Measurements from ENCODE around the gene AKAP13.

AKAP13 gene

DNA sequence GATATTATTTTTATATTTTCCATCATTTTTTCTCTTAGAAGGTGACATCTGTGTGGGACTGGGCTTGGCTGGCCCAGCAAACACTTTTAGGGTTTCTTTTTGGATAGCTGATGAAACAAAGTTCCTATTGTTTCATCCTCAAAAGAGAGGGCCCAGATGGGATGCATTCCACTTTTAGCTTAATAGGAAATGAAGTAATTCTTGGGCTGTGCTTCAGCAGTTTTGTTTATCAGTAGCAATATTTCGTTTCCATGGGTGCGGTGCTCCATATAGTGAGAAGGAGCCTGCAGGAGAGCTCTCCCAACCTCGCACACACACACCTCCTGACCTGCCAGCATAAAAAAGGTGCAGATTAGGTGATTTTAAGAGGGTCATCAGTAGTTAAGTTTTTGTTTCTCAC is 147.5 kb downstream of the AKAP13 start:
- TF ChIP-seq RAD21 (IDR thresholded peaks at IDR 0.05; ENCODE audit: low read depth) = no peak
- TF ChIP-seq, protein P1, sequence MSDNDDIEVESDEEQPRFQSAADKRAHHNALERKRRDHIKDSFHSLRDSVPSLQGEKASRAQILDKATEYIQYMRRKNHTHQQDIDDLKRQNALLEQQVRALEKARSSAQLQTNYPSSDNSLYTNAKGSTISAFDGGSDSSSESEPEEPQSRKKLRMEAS (IDR thresholded peaks at IDR 0.05) = no peak
- no peak for TF ChIP-seq CEBPB (IDR thresholded peaks at IDR 0.05)
- TF ChIP-seq TEAD4 (IDR thresholded peaks at IDR 0.05) = no peak
- no peak for TF ChIP-seq ZBTB7A (IDR thresholded peaks at IDR 0.05; ENCODE audit: low read depth)
- no peak for TF ChIP-seq TAF1 (IDR thresholded peaks at IDR 0.05; ENCODE audit: low read depth)
- TF ChIP-seq, protein P2, sequence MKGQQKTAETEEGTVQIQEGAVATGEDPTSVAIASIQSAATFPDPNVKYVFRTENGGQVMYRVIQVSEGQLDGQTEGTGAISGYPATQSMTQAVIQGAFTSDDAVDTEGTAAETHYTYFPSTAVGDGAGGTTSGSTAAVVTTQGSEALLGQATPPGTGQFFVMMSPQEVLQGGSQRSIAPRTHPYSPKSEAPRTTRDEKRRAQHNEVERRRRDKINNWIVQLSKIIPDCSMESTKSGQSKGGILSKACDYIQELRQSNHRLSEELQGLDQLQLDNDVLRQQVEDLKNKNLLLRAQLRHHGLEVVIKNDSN (IDR thresholded peaks at IDR 0.05) = no peak
- no peak for TF ChIP-seq NFIC (IDR thresholded peaks at IDR 0.05)
- no peak for TF ChIP-seq EP300 (IDR thresholded peaks at IDR 0.05; ENCODE audit: borderline replicate concordance)
- no peak for TF ChIP-seq YY1 (IDR thresholded peaks at IDR 0.05; ENCODE audit: low read depth)
- TF ChIP-seq CREB1 (IDR thresholded peaks at IDR 0.05; ENCODE audit: low read depth) = no peak
- TF ChIP-seq EGR1 (IDR thresholded peaks at IDR 0.05) = no peak
- no peak for TF ChIP-seq TCF12 (IDR thresholded peaks at IDR 0.05; ENCODE audit: low read depth)
- TF ChIP-seq, protein P3, sequence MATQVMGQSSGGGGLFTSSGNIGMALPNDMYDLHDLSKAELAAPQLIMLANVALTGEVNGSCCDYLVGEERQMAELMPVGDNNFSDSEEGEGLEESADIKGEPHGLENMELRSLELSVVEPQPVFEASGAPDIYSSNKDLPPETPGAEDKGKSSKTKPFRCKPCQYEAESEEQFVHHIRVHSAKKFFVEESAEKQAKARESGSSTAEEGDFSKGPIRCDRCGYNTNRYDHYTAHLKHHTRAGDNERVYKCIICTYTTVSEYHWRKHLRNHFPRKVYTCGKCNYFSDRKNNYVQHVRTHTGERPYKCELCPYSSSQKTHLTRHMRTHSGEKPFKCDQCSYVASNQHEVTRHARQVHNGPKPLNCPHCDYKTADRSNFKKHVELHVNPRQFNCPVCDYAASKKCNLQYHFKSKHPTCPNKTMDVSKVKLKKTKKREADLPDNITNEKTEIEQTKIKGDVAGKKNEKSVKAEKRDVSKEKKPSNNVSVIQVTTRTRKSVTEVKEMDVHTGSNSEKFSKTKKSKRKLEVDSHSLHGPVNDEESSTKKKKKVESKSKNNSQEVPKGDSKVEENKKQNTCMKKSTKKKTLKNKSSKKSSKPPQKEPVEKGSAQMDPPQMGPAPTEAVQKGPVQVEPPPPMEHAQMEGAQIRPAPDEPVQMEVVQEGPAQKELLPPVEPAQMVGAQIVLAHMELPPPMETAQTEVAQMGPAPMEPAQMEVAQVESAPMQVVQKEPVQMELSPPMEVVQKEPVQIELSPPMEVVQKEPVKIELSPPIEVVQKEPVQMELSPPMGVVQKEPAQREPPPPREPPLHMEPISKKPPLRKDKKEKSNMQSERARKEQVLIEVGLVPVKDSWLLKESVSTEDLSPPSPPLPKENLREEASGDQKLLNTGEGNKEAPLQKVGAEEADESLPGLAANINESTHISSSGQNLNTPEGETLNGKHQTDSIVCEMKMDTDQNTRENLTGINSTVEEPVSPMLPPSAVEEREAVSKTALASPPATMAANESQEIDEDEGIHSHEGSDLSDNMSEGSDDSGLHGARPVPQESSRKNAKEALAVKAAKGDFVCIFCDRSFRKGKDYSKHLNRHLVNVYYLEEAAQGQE (IDR thresholded peaks at IDR 0.05; ENCODE audit: low read depth) = no peak

DNA sequence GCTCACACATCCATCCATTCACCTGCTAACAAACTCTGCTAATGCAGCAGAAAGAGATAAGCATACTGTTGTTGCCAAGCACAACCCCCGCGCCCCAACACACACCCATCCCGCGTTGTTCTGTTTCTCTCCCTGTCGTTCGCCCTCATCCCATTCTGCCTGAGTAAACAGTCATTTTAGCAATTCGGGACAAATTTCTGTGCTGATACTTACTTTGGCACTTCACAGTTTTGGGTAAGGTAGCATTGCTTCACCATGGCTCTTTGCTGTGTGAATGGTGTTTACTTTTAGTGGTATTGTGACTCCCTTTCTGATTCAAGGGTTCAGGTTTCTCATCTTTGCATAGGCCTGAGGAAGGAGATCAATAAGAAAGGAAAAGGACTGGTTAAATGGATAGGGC is 149.7 kb downstream of the AKAP13 start:
- TF ChIP-seq EGR1 (IDR thresholded peaks at IDR 0.05) = no peak
- TF ChIP-seq TAF1 (IDR thresholded peaks at IDR 0.05; ENCODE audit: low read depth) = no peak
- no peak for TF ChIP-seq FOXM1 (IDR thresholded peaks at IDR 0.05; ENCODE audit: borderline replicate concordance, low read depth)
- no peak for TF ChIP-seq EP300 (IDR thresholded peaks at IDR 0.05; ENCODE audit: borderline replicate concordance)
- TF ChIP-seq, protein P1 (IDR thresholded peaks at IDR 0.05) = no peak
- no peak for TF ChIP-seq RAD21 (IDR thresholded peaks at IDR 0.05; ENCODE audit: low read depth)
- TF ChIP-seq ZBTB7A (IDR thresholded peaks at IDR 0.05; ENCODE audit: low read depth) = no peak
- TF ChIP-seq, protein P3 (IDR thresholded peaks at IDR 0.05; ENCODE audit: low read depth) = no peak
- TF ChIP-seq, protein P2 (IDR thresholded peaks at IDR 0.05) = no peak
- TF ChIP-seq TEAD4 (IDR thresholded peaks at IDR 0.05) = no peak
- TF ChIP-seq NFIC (IDR thresholded peaks at IDR 0.05) = no peak
- TF ChIP-seq CREB1 (IDR thresholded peaks at IDR 0.05; ENCODE audit: low read depth) = no peak
- no peak for TF ChIP-seq CEBPB (IDR thresholded peaks at IDR 0.05)

DNA sequence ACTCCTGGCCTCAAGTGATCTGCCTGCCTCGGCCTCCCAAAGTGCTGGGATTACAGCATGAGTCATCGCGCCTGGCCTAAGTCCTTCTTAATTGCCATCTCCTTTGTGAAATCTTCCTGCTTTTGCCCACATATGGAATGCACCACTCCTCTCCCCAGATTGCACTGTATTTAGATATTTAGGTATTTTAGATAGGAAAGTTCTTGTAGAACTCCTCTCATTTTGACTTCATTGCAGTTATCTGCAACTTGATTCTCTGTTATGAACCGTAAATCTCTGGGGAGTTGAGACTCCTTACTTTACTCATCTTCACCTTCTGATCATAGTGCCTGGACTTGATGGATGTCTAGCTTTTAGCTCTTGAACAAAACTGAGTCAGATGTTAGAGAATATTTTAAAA is 150.7 kb downstream of the AKAP13 start:
- TF ChIP-seq EP300 (IDR thresholded peaks at IDR 0.05; ENCODE audit: borderline replicate concordance) = no peak
- TF ChIP-seq, protein P2 (IDR thresholded peaks at IDR 0.05) = no peak
- TF ChIP-seq RAD21 (IDR thresholded peaks at IDR 0.05; ENCODE audit: low read depth) = no peak
- TF ChIP-seq ZBTB7A (IDR thresholded peaks at IDR 0.05; ENCODE audit: low read depth) = no peak
- TF ChIP-seq, protein P1 (IDR thresholded peaks at IDR 0.05) = no peak
- no peak for TF ChIP-seq NFIC (IDR thresholded peaks at IDR 0.05)
- TF ChIP-seq TEAD4 (IDR thresholded peaks at IDR 0.05) = no peak
- no peak for TF ChIP-seq CREB1 (IDR thresholded peaks at IDR 0.05; ENCODE audit: low read depth)
- TF ChIP-seq, protein P3 (IDR thresholded peaks at IDR 0.05; ENCODE audit: low read depth) = no peak
- no peak for TF ChIP-seq CEBPB (IDR thresholded peaks at IDR 0.05)
- no peak for TF ChIP-seq FOXM1 (IDR thresholded peaks at IDR 0.05; ENCODE audit: borderline replicate concordance, low read depth)
- no peak for TF ChIP-seq TAF1 (IDR thresholded peaks at IDR 0.05; ENCODE audit: low read depth)
- no peak for TF ChIP-seq EGR1 (IDR thresholded peaks at IDR 0.05)
- no peak for TF ChIP-seq YY1 (IDR thresholded peaks at IDR 0.05; ENCODE audit: low read depth)
- TF ChIP-seq TCF12 (IDR thresholded peaks at IDR 0.05; ENCODE audit: low read depth) = no peak

DNA sequence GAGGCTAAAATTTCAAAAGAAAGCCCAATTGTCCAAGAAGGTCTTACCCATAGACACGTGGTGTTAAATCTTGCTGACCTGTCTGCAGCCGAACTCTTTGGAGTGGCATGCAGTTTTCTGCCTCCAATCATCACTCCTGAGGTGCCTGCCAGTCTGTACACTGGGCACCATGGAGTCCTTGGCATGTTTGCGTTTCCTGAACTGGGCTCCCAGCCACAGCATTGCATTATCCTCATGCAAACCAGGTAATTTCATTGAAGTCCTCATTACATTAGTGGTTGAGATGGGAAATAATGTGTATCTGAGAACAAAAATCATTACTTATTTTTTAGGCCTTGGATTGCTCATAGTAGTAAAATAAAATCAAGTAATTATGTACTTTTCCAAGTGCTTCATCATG is 152.3 kb downstream of the AKAP13 start:
- TF ChIP-seq TEAD4 (IDR thresholded peaks at IDR 0.05) (no peak), EGR1 (IDR thresholded peaks at IDR 0.05) (no peak), CREB1 (IDR thresholded peaks at IDR 0.05; ENCODE audit: low read depth) (no peak), CEBPB (IDR thresholded peaks at IDR 0.05) (no peak), NFIC (IDR thresholded peaks at IDR 0.05) (no peak), ZBTB7A (IDR thresholded peaks at IDR 0.05; ENCODE audit: low read depth) (no peak), TCF12 (IDR thresholded peaks at IDR 0.05; ENCODE audit: low read depth) (no peak), RAD21 (IDR thresholded peaks at IDR 0.05; ENCODE audit: low read depth) (no peak), YY1 (IDR thresholded peaks at IDR 0.05; ENCODE audit: low read depth) (no peak), TAF1 (IDR thresholded peaks at IDR 0.05; ENCODE audit: low read depth) (no peak), EP300 (IDR thresholded peaks at IDR 0.05; ENCODE audit: borderline replicate concordance) (no peak), FOXM1 (IDR thresholded peaks at IDR 0.05; ENCODE audit: borderline replicate concordance, low read depth) (no peak)
- TF ChIP-seq, protein P1 (IDR thresholded peaks at IDR 0.05) = no peak
- TF ChIP-seq, protein P3 (IDR thresholded peaks at IDR 0.05; ENCODE audit: low read depth) = no peak
- TF ChIP-seq, protein P2 (IDR thresholded peaks at IDR 0.05) = no peak
